CD4-positive, alpha-beta memory T cell (primary cell): ENCODE measurements around the gene CMTM1. TPM values are rescaled to one million over a fixed set of nuclear protein-coding genes. Genes with fewer than 3 reads are reported as not detected.
A peak's percentile ranks its signal among the peaks of the same experiment; 100 is the strongest.
"Not testable (repeated sequence)": the region's sequence is repeated elsewhere in the genome, so short reads cannot be mapped to it uniquely, and the experiment has no call there.

Experiments
- CTCF ChIA-PET: fragments of 350-600 bp; sonication (Branson Sonifier 250); formaldehyde crosslinking; loops from one replicate; lab custom pipeline; 2021; ENCODE audit warnings: inconsistent platforms; ENCODE audit not compliant: partially characterized antibody; lab: Charles Lee
- POLR2A ChIA-PET: fragments of 350-600 bp; sonication (Branson Sonifier 250); formaldehyde crosslinking; loops from one replicate; lab custom pipeline; 2021; ENCODE audit not compliant: partially characterized antibody; lab: Charles Lee
- DNase-seq, 5 donors: peaks; one replicate each; pipeline versions ENCODE4 v3.0.0 to v3.0.0-alpha.2; 2020 to 2022; ENCODE audit warnings: mixed read lengths in 1 of 5
- H3K27ac ChIP-seq: one replicate; pipeline ENCODE4 v1.7.0; 2013; ENCODE audit warnings: low read depth, low read length
- H3K27me3 ChIP-seq: 2 replicates; pipeline ENCODE4 v1.7.0; 2013; ENCODE audit warnings: mild to moderate bottlenecking, low read length, moderate library complexity; ENCODE audit not compliant: insufficient read depth
- H3K36me3 ChIP-seq: 2 replicates; pipeline ENCODE4 v1.7.0; 2013; ENCODE audit warnings: mild to moderate bottlenecking, low read length, moderate library complexity; ENCODE audit not compliant: insufficient read depth
- H3K4me1 ChIP-seq: 2 replicates; pipeline ENCODE4 v1.7.0; 2013; ENCODE audit warnings: mild to moderate bottlenecking, low read length, moderate library complexity; ENCODE audit not compliant: insufficient read depth
- H3K4me3 ChIP-seq, 2 donors: one replicate each; pipeline ENCODE4 v1.7.0; 2013; ENCODE audit warnings: low read length in 2 of 2, mild to moderate bottlenecking in 1 of 2
- H3K9me3 ChIP-seq, 2 donors: one replicate each; pipeline ENCODE4 v1.7.0; 2013; ENCODE audit warnings: low read length in 2 of 2, control low read depth in 1 of 2; ENCODE audit not compliant: control insufficient read depth in 1 of 2
- H3K27ac Mint-ChIP-seq, 7 donors: one replicate each; pipeline ENCODE4 v1.8.0; 2020 to 2021; ENCODE audit warnings: mixed read lengths in 7 of 7, mild to moderate bottlenecking in 6 of 7, inconsistent platforms in 3 of 7, moderate library complexity in 3 of 7
- H3K27me3 Mint-ChIP-seq, 2 donors: one replicate each; pipeline ENCODE4 v1.8.0; 2020 to 2021; ENCODE audit warnings: mixed read lengths in 2 of 2
- H3K36me3 Mint-ChIP-seq, 2 donors: one replicate each; pipeline ENCODE4 v1.8.0; 2020 to 2021; ENCODE audit warnings: mixed read lengths in 2 of 2, inconsistent platforms in 1 of 2, mild to moderate bottlenecking in 1 of 2
- H3K4me1 Mint-ChIP-seq, 4 donors: one replicate each; pipeline ENCODE4 v1.8.0; 2020 to 2021; ENCODE audit warnings: mixed read lengths in 4 of 4, mild to moderate bottlenecking in 1 of 4
- H3K4me3 Mint-ChIP-seq, 8 donors: one replicate each; pipeline ENCODE4 v1.8.0; 2020 to 2021; ENCODE audit warnings: mixed read lengths in 8 of 8, mild to moderate bottlenecking in 7 of 8, moderate library complexity in 6 of 8, inconsistent platforms in 3 of 8
- H3K9me3 Mint-ChIP-seq, 8 donors: one replicate each; pipeline ENCODE4 v1.8.0; 2020 to 2021; ENCODE audit warnings: mixed read lengths in 8 of 8, mild to moderate bottlenecking in 5 of 8, inconsistent platforms in 3 of 8, moderate library complexity in 1 of 8
- intact Hi-C: fragments of 100-400 bp; cut with micrococcal nuclease; formaldehyde crosslinking; loops from one replicate; pipeline ENCODE4 v1.15.1; 2023
- polyA plus RNA-seq, 2 donors: library from polyadenylated mRNA; unstranded; fragments of 300-500 nt; fragmentation: Illumina TruSeq; gene quantifications; one replicate each; pipeline ENCODE4 v1.2.3, GENCODE V29; 2021
- total RNA-seq, 2 experiments: library from RNA; stranded (reverse); gene quantifications; one replicate each; pipeline ENCODE4 v1.2.3, GENCODE V29; 2021

Gene CMTM1
- total and polyA plus RNA-seq, 4 experiments from 2014 or later: 0.80 to 13.4 (median 6.9) TPM

- ChIA-PET POLR2A (no interaction called here), CTCF (interaction anchor here (1.2 to 1.4 kb wide), 2 partner anchors 12 to 30 kb away, joined by 5 to 6 read pairs; no protein-coding TSS in a partner anchor)
- Mint-ChIP-seq H3K4me3 (no peak overlapping the region), H3K27ac (no peak overlapping the region), H3K36me3 (peaks cover 0 to 2% of the 10 kb centered on the region in 2 donors), H3K27me3 (no peaks in the 10 kb centered on the region), H3K9me3 (no peaks in the 10 kb centered on the region), H3K4me1 (no peaks in the 10 kb centered on the region)
- Histone ChIP-seq H3K4me3 (no peak overlapping the region), H3K4me1 (no peaks in the 10 kb centered on the region), H3K36me3 (no peaks in the 10 kb centered on the region), H3K27ac (no peak overlapping the region), H3K27me3 (no peaks in the 10 kb centered on the region), H3K9me3 (no peaks in the 10 kb centered on the region)
- intact Hi-C loops: no loop called here
- no peak for DNase-seq
Observed at GRCh38 chr16:66620429-66620795, 54.2 kb downstream of the CMTM1 start.

GRCh38 chr16:66621973-66622372 is 55.7 kb downstream of the CMTM1 start:
- DNase-seq: no peak
- H3K36me3 Mint-ChIP-seq: no peaks in the 10 kb centered on the region
- ChIA-PET CTCF (no interaction called here), POLR2A (no interaction called here)
- intact Hi-C loops: no loop called here
- H3K4me3 Mint-ChIP-seq: no peak overlapping the region
- Histone ChIP-seq H3K27me3 (no peaks in the 10 kb centered on the region), H3K9me3 (no peaks in the 10 kb centered on the region), H3K4me3 (no peak overlapping the region), H3K27ac (no peak overlapping the region), H3K36me3 (no peaks in the 10 kb centered on the region), H3K4me1 (no peaks in the 10 kb centered on the region)
- H3K9me3 Mint-ChIP-seq: no peaks in the 10 kb centered on the region
- H3K4me1 Mint-ChIP-seq: no peaks in the 10 kb centered on the region
- peak overlapping the region in 1 of 7 donors; percentile 61 for H3K27ac Mint-ChIP-seq
- no peaks in the 10 kb centered on the region for H3K27me3 Mint-ChIP-seq

- no peak overlapping the region for H3K27ac ChIP-seq
- no peaks in the 10 kb centered on the region for H3K27me3 ChIP-seq
- peak overlapping the region in 1 of 7 donors; percentile 61 for H3K27ac Mint-ChIP-seq
- H3K9me3 ChIP-seq: no peaks in the 10 kb centered on the region
- H3K9me3 Mint-ChIP-seq: no peaks in the 10 kb centered on the region
- H3K4me1 Mint-ChIP-seq: no peaks in the 10 kb centered on the region
- H3K4me3 Mint-ChIP-seq: no peak overlapping the region
- no peaks in the 10 kb centered on the region for H3K27me3 Mint-ChIP-seq
- POLR2A ChIA-PET: no interaction called here
- no peaks in the 10 kb centered on the region for H3K36me3 Mint-ChIP-seq
- no peak overlapping the region for H3K4me3 ChIP-seq
- CTCF ChIA-PET: interaction anchor here (0.8 to 1.9 kb wide), 2 partner anchors 14 to 28 kb away, joined by 3 to 5 read pairs; no protein-coding TSS in a partner anchor
- no peaks in the 10 kb centered on the region for H3K4me1 ChIP-seq
- no peaks in the 10 kb centered on the region for H3K36me3 ChIP-seq
- intact Hi-C loops: no loop called here
- DNase-seq: no peak
Observed at GRCh38 chr16:66622863-66623262, 56.6 kb downstream of the CMTM1 start.

GRCh38 chr16:66623755-66624154 is 57.5 kb downstream of the CMTM1 start:
- ChIA-PET CTCF (interaction anchor here (1.2 to 1.9 kb wide), 3 partner anchors 16 to 34 kb away, joined by 3 to 5 read pairs (median 4); no protein-coding TSS in a partner anchor), POLR2A (interaction anchor here (0.6 kb wide), 1 partner anchor 480 kb away, joined by 3 read pairs; no protein-coding TSS in a partner anchor)
- no peaks in the 10 kb centered on the region for H3K36me3 ChIP-seq
- Mint-ChIP-seq H3K9me3 (no peaks in the 10 kb centered on the region), H3K27ac (no peak overlapping the region), H3K36me3 (no peaks in the 10 kb centered on the region), H3K27me3 (no peaks in the 10 kb centered on the region), H3K4me1 (no peaks in the 10 kb centered on the region), H3K4me3 (no peak overlapping the region)
- H3K9me3 ChIP-seq: no peaks in the 10 kb centered on the region
- no peaks in the 10 kb centered on the region for H3K27me3 ChIP-seq
- intact Hi-C loops: no loop called here
- no peak overlapping the region for H3K27ac ChIP-seq
- no peak for DNase-seq
- no peak overlapping the region for H3K4me3 ChIP-seq
- no peaks in the 10 kb centered on the region for H3K4me1 ChIP-seq

- H3K27me3 ChIP-seq, H3K27me3 Mint-ChIP-seq, H3K4me1 ChIP-seq, POLR2A ChIA-PET, H3K4me3 Mint-ChIP-seq, CTCF ChIA-PET, intact Hi-C loops, H3K9me3 Mint-ChIP-seq, H3K36me3 ChIP-seq, H3K27ac ChIP-seq, H3K4me1 Mint-ChIP-seq, H3K9me3 ChIP-seq, H3K27ac Mint-ChIP-seq, H3K4me3 ChIP-seq, DNase-seq, H3K36me3 Mint-ChIP-seq: not testable (repeated sequence)
Observed at GRCh38 chr16:66627611-66628378, 61.6 kb downstream of the CMTM1 start.

Other genes starting within 250 kb of the CMTM1 start
- gene CDH5, start 199.7 kb upstream of the CMTM1 start, total RNA-seq: not detected
- not detected for gene CDH5, start 199.7 kb upstream of the CMTM1 start, polyA plus RNA-seq
- gene BEAN1, start 139.1 kb upstream of the CMTM1 start, total RNA-seq: not detected
- gene BEAN1, start 139.1 kb upstream of the CMTM1 start, polyA plus RNA-seq: under 1 TPM in 1 of 2 donors, not detected in 1; 0.23 TPM
- 10 to 100 TPM in 1 of 2 experiments, 1 to 10 TPM in 1; 9.0 to 10.2 TPM for gene TK2, start 16.3 kb upstream of the CMTM1 start, total RNA-seq
- 1 to 10 TPM; 3.9 to 5.9 TPM for gene TK2, start 16.3 kb upstream of the CMTM1 start, polyA plus RNA-seq
- gene CKLF, start 13.9 kb upstream of the CMTM1 start, total RNA-seq: 10 to 100 TPM; 71.0 to 76.6 TPM
- 100 to 1,000 TPM; 154 to 173 TPM for gene CKLF, start 13.9 kb upstream of the CMTM1 start, polyA plus RNA-seq
- gene CMTM2, start 13.0 kb downstream of the CMTM1 start, total RNA-seq: under 1 TPM; 0.72 to 0.79 TPM
- not detected for gene CMTM2, start 13.0 kb downstream of the CMTM1 start, polyA plus RNA-seq
- gene CMTM3, start 38.3 kb downstream of the CMTM1 start, total RNA-seq: 10 to 100 TPM; 74.2 to 74.3 TPM
- 100 to 1,000 TPM in 1 of 2 donors, 10 to 100 TPM in 1; 98.8 to 105 TPM for gene CMTM3, start 38.3 kb downstream of the CMTM1 start, polyA plus RNA-seq
- 1 to 10 TPM; 2.0 to 2.2 TPM for gene CMTM4, start 130.3 kb downstream of the CMTM1 start, total RNA-seq
- under 1 TPM in 1 of 2 donors, not detected in 1; 0.21 TPM for gene CMTM4, start 130.3 kb downstream of the CMTM1 start, polyA plus RNA-seq
- gene DYNC1LI2, start 185.2 kb downstream of the CMTM1 start, total RNA-seq: 10 to 100 TPM; 73.2 to 78.1 TPM
- gene DYNC1LI2, start 185.2 kb downstream of the CMTM1 start, polyA plus RNA-seq: 10 to 100 TPM; 16.0 to 32.9 TPM
- 1 to 10 TPM in 1 of 2 experiments, under 1 TPM in 1; 0.83 to 1.1 TPM for gene TERB1, start 235.1 kb downstream of the CMTM1 start, total RNA-seq
- not detected for gene TERB1, start 235.1 kb downstream of the CMTM1 start, polyA plus RNA-seq